Mucosa of stomach (tissue), 1 donor: ENCODE measurements around the gene TNRC6C.

Experiments
- H3K27me3 ChIP-seq: one replicate; pipeline ENCODE4 v1.7.0; 2013; ENCODE audit warnings: mild to moderate bottlenecking, low read length; ENCODE audit not compliant: control insufficient read depth, insufficient read depth
- H3K36me3 ChIP-seq: one replicate; pipeline ENCODE4 v1.7.0; 2013; ENCODE audit warnings: low read length; ENCODE audit not compliant: control insufficient read depth, insufficient read depth
- H3K4me1 ChIP-seq: one replicate; pipeline ENCODE4 v1.7.0; 2013; ENCODE audit warnings: mild to moderate bottlenecking, low read length; ENCODE audit not compliant: control insufficient read depth, insufficient read depth
- H3K4me3 ChIP-seq: one replicate; pipeline ENCODE4 v1.7.0; 2013; ENCODE audit warnings: low read length
- H3K9ac ChIP-seq: one replicate; pipeline ENCODE4 v1.7.0; 2013; ENCODE audit warnings: mild to moderate bottlenecking, low read length, moderate library complexity
- H3K9me3 ChIP-seq: one replicate; pipeline ENCODE4 v1.7.0; 2013; ENCODE audit warnings: mild to moderate bottlenecking, low read length, moderate library complexity; ENCODE audit not compliant: control insufficient read depth
- donor health status: Pancreatic carcinoma.

The TNRC6C gene

DNA sequence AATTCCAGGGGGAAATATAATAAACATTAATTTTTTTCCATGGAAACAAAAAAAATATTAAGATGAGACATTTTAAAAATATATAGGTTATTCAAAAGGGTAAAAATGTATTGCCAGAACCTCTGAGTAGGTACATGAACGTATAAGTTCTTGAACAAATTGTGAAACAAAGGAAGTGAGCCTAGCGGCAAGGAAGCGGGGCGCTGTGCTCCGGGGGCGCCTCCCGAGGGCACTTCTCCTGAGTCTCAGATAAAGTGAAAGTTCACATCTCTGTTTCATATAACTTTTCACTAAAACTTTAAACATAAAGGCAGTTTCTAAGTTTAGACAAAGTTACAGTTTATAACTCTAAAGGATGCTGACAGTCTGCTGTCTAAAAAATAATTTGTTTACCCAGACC is 52.3 kb downstream of the TNRC6C start:
- Histone ChIP-seq H3K4me1 (no peaks in the 10 kb centered on the region), H3K4me3 (no peak overlapping the region), H3K36me3 (no peaks in the 10 kb centered on the region), H3K9ac (no peak overlapping the region), H3K9me3 (no peaks in the 10 kb centered on the region), H3K27me3 (no peaks in the 10 kb centered on the region)

DNA sequence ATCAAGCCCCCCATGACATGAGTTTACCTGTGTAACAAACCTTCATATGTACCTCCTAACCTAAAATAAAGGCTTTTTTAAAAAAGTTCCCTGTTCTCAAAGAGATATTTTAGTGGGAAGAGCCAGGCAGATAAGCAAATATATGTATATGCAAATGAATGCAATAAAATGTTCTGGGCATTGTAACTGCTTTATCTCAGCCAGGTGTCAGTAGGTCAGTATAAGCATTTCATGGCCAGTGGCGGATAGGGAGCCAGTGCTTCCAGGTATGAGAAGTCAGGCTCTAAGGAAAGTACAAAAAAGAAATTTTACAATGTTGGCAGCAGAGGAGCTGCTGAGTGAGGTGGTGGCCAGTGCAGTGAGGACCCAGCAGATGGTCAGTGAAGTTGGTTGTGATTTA is 53.9 kb downstream of the TNRC6C start:
- Histone ChIP-seq H3K9ac (no peak overlapping the region), H3K27me3 (no peaks in the 10 kb centered on the region), H3K36me3 (no peaks in the 10 kb centered on the region), H3K4me1 (no peaks in the 10 kb centered on the region), H3K9me3 (no peaks in the 10 kb centered on the region), H3K4me3 (no peak overlapping the region)

GRCh38 chr17:78013683-78014467 is 55.4 kb downstream of the TNRC6C start:
- Histone ChIP-seq H3K4me3 (no peak overlapping the region), H3K27me3 (no peaks in the 10 kb centered on the region), H3K36me3 (no peaks in the 10 kb centered on the region), H3K9ac (no peak overlapping the region), H3K4me1 (no peaks in the 10 kb centered on the region), H3K9me3 (no peaks in the 10 kb centered on the region)

DNA sequence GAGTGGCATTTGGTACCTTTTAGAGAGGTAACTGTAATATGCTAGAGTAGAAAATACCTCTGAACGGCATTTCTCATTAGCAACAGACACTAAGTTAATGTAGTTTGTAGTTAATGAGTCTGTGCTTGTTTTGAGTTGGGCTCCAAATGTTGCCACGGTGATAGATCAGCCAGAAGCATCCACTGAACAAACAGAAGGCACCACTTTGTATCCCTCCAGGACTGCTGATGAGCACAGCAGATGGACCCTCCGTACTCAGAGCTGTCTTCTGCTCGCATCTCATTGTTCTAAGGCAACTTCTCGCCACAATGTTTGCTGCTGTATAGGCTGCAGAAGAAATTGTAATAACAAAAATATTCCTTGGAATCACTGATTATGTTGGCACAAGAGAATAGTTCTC is 56.1 kb downstream of the TNRC6C start:
- Histone ChIP-seq H3K9ac (no peak overlapping the region), H3K27me3 (no peaks in the 10 kb centered on the region), H3K4me3 (no peak overlapping the region), H3K36me3 (no peaks in the 10 kb centered on the region), H3K9me3 (no peaks in the 10 kb centered on the region), H3K4me1 (no peaks in the 10 kb centered on the region)

GRCh38 chr17:78016852-78017251 is 58.3 kb downstream of the TNRC6C start:
- no peak overlapping the region for H3K9ac ChIP-seq
- no peaks in the 10 kb centered on the region for H3K27me3 ChIP-seq
- no peak overlapping the region for H3K4me3 ChIP-seq
- no peaks in the 10 kb centered on the region for H3K9me3 ChIP-seq
- H3K4me1 ChIP-seq: no peaks in the 10 kb centered on the region
- H3K36me3 ChIP-seq: no peaks in the 10 kb centered on the region

DNA sequence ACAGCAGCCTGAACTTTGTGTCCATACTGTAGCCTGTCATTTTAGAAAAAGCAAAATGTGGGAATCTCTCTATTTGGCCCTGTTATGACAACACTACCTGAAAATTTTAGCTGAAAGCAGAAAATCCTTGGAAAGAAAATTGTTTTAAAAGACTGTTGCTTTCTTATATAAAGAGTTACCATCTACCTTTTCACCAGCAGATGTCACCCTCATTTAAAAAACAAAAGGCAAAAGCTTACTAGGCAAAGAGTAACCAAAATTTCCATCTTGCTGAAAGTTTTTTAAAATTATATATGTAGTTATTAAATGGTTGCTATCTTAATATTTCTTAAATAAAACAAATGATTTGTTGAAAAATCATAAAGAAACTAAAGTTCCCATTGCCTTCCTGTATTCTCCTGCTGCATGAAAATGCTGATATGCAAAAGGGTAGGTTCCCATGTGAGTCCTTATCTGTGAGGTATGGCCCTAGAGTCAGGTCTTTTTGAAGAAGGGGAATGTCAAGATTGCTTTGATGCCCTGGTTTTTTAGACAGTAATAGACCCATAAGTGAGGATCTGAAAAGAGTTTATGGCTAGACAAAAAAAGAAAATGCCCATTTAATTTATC is 61.0 kb downstream of the TNRC6C start:
- no peak overlapping the region for H3K4me3 ChIP-seq
- H3K4me1 ChIP-seq: no peaks in the 10 kb centered on the region
- H3K36me3 ChIP-seq: no peaks in the 10 kb centered on the region
- no peaks in the 10 kb centered on the region for H3K9me3 ChIP-seq
- H3K9ac ChIP-seq: no peak overlapping the region
- H3K27me3 ChIP-seq: no peaks in the 10 kb centered on the region

- no peaks in the 10 kb centered on the region for H3K9me3 ChIP-seq
- H3K4me3 ChIP-seq: no peak overlapping the region
- H3K9ac ChIP-seq: no peak overlapping the region
- H3K4me1 ChIP-seq: no peaks in the 10 kb centered on the region
- H3K27me3 ChIP-seq: no peaks in the 10 kb centered on the region
- no peaks in the 10 kb centered on the region for H3K36me3 ChIP-seq
Observed at GRCh38 chr17:78019976-78020716, 61.6 kb downstream of the TNRC6C start.

- Histone ChIP-seq H3K36me3 (no peaks in the 10 kb centered on the region), H3K27me3 (no peaks in the 10 kb centered on the region), H3K9ac (no peak overlapping the region), H3K4me1 (no peaks in the 10 kb centered on the region), H3K4me3 (no peak overlapping the region), H3K9me3 (no peaks in the 10 kb centered on the region)
Observed at GRCh38 chr17:78020717-78021108, 62.2 kb downstream of the TNRC6C start.

DNA sequence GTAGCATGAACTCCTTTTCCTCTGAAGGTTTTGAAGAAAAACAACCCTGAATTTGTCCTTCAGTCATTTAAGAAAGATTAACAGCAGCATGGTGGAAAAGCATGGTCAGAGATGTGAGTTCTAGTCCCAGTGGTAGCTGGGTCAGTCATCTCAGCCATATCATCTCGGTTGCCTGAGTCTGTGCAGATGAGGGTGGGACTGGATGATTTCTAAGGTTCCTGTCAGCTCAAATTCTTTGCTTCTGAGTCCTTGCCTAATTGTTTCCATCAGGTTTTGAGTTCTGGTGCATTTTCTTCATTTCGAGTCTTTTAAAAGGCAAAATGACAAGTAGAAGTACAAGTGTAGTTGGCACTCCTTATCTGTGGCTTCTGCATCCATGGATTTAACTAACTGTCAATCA is 63.9 kb downstream of the TNRC6C start:
- Histone ChIP-seq H3K9ac (no peak overlapping the region), H3K4me3 (no peak overlapping the region), H3K9me3 (no peaks in the 10 kb centered on the region), H3K36me3 (no peaks in the 10 kb centered on the region), H3K27me3 (no peaks in the 10 kb centered on the region), H3K4me1 (no peaks in the 10 kb centered on the region)

GRCh38 chr17:78023042-78023441 is 64.5 kb downstream of the TNRC6C start:
- Histone ChIP-seq H3K9ac (no peak overlapping the region), H3K4me1 (no peaks in the 10 kb centered on the region), H3K27me3 (no peaks in the 10 kb centered on the region), H3K9me3 (no peaks in the 10 kb centered on the region), H3K36me3 (no peaks in the 10 kb centered on the region), H3K4me3 (no peak overlapping the region)

GRCh38 chr17:78026381-78026780 is 67.9 kb downstream of the TNRC6C start:
- no peaks in the 10 kb centered on the region for H3K36me3 ChIP-seq

DNA sequence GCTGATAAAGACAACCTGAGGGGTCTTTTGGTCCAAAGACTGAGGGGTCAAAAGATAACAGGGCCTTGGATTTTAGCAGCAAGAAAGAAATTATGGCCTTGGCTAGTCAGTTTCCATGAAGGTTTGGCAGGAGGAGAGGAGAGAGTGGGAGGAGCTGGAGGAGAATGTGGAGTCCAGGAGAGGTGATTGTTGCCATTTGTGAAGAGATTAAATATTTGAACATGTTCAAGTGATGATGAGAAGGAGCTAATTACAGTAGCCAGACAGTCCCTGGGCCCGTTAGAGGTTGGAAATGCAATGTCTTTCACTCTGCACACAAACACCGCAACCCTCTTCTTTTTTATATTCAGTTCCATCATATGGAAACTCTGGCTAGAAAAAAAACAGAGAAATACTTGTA is 68.6 kb downstream of the TNRC6C start:
- Histone ChIP-seq H3K4me1 (no peaks in the 10 kb centered on the region), H3K9me3 (no peaks in the 10 kb centered on the region)

More at GRCh38 chr17:78026381-78026780, 67.9 kb downstream of the TNRC6C start:
- no peaks in the 10 kb centered on the region for H3K9me3 ChIP-seq
- H3K4me1 ChIP-seq: no peaks in the 10 kb centered on the region
- H3K9ac ChIP-seq: no peak overlapping the region
- no peak overlapping the region for H3K4me3 ChIP-seq
- H3K27me3 ChIP-seq: no peaks in the 10 kb centered on the region

More for the DNA sequence above, 68.6 kb downstream of the TNRC6C start:
- Histone ChIP-seq H3K9ac (no peak overlapping the region), H3K36me3 (no peaks in the 10 kb centered on the region), H3K4me3 (no peak overlapping the region), H3K27me3 (no peaks in the 10 kb centered on the region)
